Activated CD8-positive, alpha-beta memory T cell treated with anti-CD3 and anti-CD28 coated beads, Interleukin-2, amount 50 U/mL, for 1 hour (primary cell): ENCODE measurements around the gene GRAMD2A.

Experiments used
- DNase-seq: peaks from one replicate; pipeline ENCODE4 v3.0.0-alpha.2; 2020; ENCODE audit errors: extremely low read depth

GRAMD2A gene

GRCh38 chr15:72217216-72217615, 19.6 kb upstream of the GRAMD2A start:
- DNase-seq: no peak

- DNase-seq: no peak
Observed at GRCh38 chr15:72216079-72216478, 18.5 kb upstream of the GRAMD2A start.

GRCh38 chr15:72207558-72208085, 10.0 kb upstream of the GRAMD2A start:
- no peak for DNase-seq

- no peak for DNase-seq
Observed at GRCh38 chr15:72206677-72207000, 9.1 kb upstream of the GRAMD2A start.

- DNase-seq: no peak
Observed at GRCh38 chr15:72205896-72206676, 8.5 kb upstream of the GRAMD2A start.

- no peak for DNase-seq
Observed at GRCh38 chr15:72205273-72205672, 7.7 kb upstream of the GRAMD2A start.

- no peak for DNase-seq
Observed at GRCh38 chr15:72203507-72203837, 5.9 kb upstream of the GRAMD2A start.

GRCh38 chr15:72202801-72203506, 5.4 kb upstream of the GRAMD2A start:
- DNase-seq: no peak

GRCh38 chr15:72202302-72202701, 4.7 kb upstream of the GRAMD2A start:
- no peak for DNase-seq

- DNase-seq: no peak
Observed at GRCh38 chr15:72201391-72201921, 3.9 kb upstream of the GRAMD2A start.

GRCh38 chr15:72200395-72201237, 3.0 kb upstream of the GRAMD2A start:
- no peak for DNase-seq

GRCh38 chr15:72199721-72200212, 2.2 kb upstream of the GRAMD2A start:
- DNase-seq: peak; percentile 20

GRCh38 chr15:72199205-72199515, 1.6 kb upstream of the GRAMD2A start:
- no peak for DNase-seq

- no peak for DNase-seq
Observed at GRCh38 chr15:72198356-72199204, 993 bp upstream of the GRAMD2A start.

- DNase-seq: no peak
Observed at GRCh38 chr15:72197041-72197459, 537 bp downstream of the GRAMD2A start.

- DNase-seq: no peak
Observed at GRCh38 chr15:72196409-72197040, 1.1 kb downstream of the GRAMD2A start.

- DNase-seq: no peak
Observed at GRCh38 chr15:72195101-72195511, 2.5 kb downstream of the GRAMD2A start.

- no peak for DNase-seq
Observed at GRCh38 chr15:72193836-72194396, 3.7 kb downstream of the GRAMD2A start.

- no peak for DNase-seq
Observed at GRCh38 chr15:72192416-72192815, 5.2 kb downstream of the GRAMD2A start.

GRCh38 chr15:72189250-72189902, 8.2 kb downstream of the GRAMD2A start:
- DNase-seq: no peak
